Mucosa of stomach (tissue), 1 donor: ENCODE measurements around the gene CNOT2.

Experiments
- H3K27me3 ChIP-seq: one replicate; pipeline ENCODE4 v1.7.0; 2013; ENCODE audit warnings: mild to moderate bottlenecking, low read length; ENCODE audit not compliant: control insufficient read depth, insufficient read depth
- H3K36me3 ChIP-seq: one replicate; pipeline ENCODE4 v1.7.0; 2013; ENCODE audit warnings: low read length; ENCODE audit not compliant: control insufficient read depth, insufficient read depth
- H3K4me1 ChIP-seq: one replicate; pipeline ENCODE4 v1.7.0; 2013; ENCODE audit warnings: mild to moderate bottlenecking, low read length; ENCODE audit not compliant: control insufficient read depth, insufficient read depth
- H3K4me3 ChIP-seq: one replicate; pipeline ENCODE4 v1.7.0; 2013; ENCODE audit warnings: low read length
- H3K9ac ChIP-seq: one replicate; pipeline ENCODE4 v1.7.0; 2013; ENCODE audit warnings: mild to moderate bottlenecking, low read length, moderate library complexity
- H3K9me3 ChIP-seq: one replicate; pipeline ENCODE4 v1.7.0; 2013; ENCODE audit warnings: mild to moderate bottlenecking, low read length, moderate library complexity; ENCODE audit not compliant: control insufficient read depth
- donor health status: Pancreatic carcinoma.

CNOT2 gene

DNA sequence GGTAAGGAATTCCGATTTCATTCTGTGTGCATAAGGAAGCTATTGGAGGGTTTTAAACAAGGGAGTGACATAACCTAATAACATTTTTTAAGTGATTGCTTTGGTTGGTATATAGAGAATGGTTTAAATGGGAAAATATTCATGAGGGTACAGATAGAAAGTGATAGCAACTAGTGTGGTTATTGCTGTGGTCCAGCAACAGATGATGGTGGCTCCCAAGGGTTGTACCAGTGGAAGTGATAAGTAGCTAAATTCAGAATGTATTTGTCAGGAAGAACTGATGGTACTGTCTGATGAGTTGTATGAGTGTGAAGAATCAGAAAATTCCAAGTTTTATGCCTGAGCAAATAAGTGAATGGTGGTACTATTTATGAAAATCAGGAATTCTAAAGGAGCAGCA lies 2.6 kb upstream of the CNOT2 start:
- Histone ChIP-seq H3K9ac (no peak overlapping the region), H3K27me3 (no peaks in the 10 kb centered on the region), H3K9me3 (no peaks in the 10 kb centered on the region), H3K4me3 (no peak overlapping the region), H3K36me3 (no peaks in the 10 kb centered on the region), H3K4me1 (peaks cover 17% of the 10 kb centered on the region)

DNA sequence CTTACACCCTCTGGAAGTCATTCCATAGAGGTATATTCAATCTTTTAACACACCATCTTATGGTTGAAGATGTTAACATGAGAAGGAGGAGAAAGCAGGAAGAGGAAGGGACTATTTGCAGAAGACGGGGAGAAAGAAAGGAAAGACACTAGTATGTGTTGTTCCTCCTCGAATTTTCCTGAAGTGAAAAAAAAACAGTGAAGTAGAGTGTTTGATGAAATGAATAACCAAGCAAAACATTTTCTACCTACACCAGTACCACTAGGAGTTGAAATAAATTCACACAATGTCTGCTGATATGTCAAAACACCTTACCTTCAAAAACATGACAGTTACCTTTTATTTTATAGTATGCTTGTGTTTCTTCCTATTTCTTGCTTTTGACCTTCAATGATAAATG lies 1.4 kb upstream of the CNOT2 start:
- H3K4me3 ChIP-seq, result peak overlapping the region; percentile 89

DNA sequence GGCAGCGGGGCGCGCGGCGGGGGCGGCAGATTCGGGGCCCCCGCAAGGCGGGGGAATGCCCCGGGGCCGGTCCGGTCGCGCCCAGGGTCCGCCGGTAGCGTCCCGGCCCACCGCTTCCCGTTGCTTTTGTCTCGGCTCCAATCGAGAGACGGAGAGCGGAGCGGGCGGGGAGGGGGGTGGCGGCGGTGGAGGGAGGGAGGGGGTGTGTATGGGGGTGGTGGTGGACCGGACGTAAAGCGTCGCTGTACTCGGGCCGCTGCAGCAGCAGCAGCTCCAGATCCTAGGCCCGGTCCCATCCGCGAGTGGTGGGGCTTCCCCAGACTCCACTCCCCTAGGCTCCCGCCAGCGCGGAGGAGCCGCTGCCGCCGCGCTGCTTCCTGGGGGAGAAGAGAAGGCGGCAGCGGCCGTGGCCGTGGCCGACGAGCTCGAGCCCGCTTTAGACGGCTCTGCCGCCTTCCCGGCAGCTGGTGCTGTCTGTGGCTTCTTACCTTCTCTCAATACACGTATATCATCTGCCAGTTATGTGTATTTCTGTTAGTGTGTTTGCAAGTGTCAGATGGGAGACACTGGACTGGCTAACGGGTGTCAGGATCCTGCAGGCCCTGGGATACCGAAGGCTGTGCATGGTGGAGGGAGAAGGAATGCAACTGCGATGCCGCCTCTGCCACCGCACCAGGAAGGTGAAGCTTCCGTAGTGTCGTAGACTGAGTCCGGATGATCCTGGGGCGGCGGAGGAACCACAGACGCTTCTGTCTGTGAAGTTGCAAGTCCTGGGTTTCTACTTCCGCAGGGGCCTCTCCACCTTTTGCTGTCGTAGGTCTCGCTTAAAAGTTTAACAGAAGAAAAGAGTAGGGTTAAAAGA lies 508 bp downstream of the CNOT2 start:
- peaks cover 21% of the 10 kb centered on the region for H3K4me1 ChIP-seq
- peak overlapping the region; percentile 89 for H3K4me3 ChIP-seq
- H3K9ac ChIP-seq, result peak overlapping the region; percentile 85
- no peaks in the 10 kb centered on the region for H3K36me3 ChIP-seq
- H3K9me3 ChIP-seq, result no peaks in the 10 kb centered on the region
- H3K27me3 ChIP-seq, result no peaks in the 10 kb centered on the region

More for the DNA sequence above, 1.4 kb upstream of the CNOT2 start:
- H3K9ac ChIP-seq, result no peak overlapping the region
- H3K36me3 ChIP-seq, result no peaks in the 10 kb centered on the region
- H3K9me3 ChIP-seq, result no peaks in the 10 kb centered on the region
- peaks cover 17% of the 10 kb centered on the region for H3K4me1 ChIP-seq
- H3K27me3 ChIP-seq, result no peaks in the 10 kb centered on the region

DNA sequence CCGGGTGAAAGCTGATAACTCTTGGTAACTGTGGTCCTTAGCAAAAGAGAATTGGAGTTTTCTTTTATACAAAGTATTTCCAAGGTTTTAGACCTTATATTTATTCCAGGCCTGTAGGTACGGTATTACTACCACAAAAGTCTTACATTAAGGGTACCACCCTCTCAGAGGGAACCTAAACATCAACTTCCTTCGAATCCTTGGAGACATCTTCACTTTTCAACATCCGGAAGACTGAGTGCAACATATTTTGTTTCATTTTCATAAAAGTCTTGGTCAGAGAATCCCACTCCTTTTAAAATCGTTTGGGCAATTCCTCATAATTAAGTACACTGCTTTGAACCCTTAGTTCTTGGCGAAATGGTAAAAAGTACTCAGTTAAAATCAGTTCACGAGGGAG lies 1.2 kb downstream of the CNOT2 start:
- peak overlapping the region; percentile 86 for H3K4me3 ChIP-seq
- no peaks in the 10 kb centered on the region for H3K9me3 ChIP-seq
- no peaks in the 10 kb centered on the region for H3K36me3 ChIP-seq
- H3K9ac ChIP-seq, result peak overlapping the region; percentile 85
- H3K27me3 ChIP-seq, result no peaks in the 10 kb centered on the region
- H3K4me1 ChIP-seq, result peaks cover 21% of the 10 kb centered on the region

DNA sequence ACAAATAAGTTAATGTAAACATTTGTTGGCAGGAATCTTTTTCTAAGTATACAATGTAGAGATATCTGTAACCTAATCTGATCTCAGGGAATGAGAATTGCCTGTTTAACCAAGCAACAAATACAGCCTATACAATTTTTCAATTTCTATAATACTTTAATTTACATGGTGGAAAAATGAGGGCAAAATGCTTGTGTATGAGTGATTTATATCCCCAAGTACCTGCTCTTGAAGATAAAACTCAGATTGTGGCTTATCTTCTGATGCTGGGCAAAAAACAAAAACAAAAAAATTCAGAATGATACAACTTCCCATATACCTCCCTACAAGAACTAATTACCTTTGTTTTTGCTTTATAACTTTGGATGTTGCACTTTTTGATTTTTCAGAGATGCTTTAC lies 2.2 kb downstream of the CNOT2 start:
- H3K9ac ChIP-seq, result no peak overlapping the region
- H3K4me1 ChIP-seq, result peaks cover 21% of the 10 kb centered on the region
- no peaks in the 10 kb centered on the region for H3K36me3 ChIP-seq
- no peaks in the 10 kb centered on the region for H3K9me3 ChIP-seq
- no peaks in the 10 kb centered on the region for H3K27me3 ChIP-seq
- no peak overlapping the region for H3K4me3 ChIP-seq

DNA sequence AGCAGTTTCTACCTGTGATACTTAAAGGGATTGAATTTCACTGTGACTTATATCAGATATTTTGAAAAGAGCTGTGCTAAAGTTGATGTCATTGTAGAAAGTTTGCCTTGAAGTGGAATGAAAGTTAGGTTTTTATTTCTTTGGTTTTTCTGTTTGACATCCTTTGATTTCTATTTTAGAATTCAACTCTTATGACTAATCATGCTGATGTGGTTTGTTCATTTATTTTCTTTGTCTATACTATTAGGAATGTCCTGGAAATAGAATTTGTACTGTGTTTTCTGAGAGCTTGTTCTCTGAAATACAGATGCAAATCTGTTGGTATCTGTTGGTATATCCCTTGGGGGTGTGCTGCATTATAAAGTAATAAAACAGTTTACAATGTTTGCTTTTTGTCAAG lies 3.3 kb downstream of the CNOT2 start:
- Histone ChIP-seq H3K27me3 (no peaks in the 10 kb centered on the region), H3K9ac (no peak overlapping the region), H3K36me3 (no peaks in the 10 kb centered on the region), H3K4me1 (peaks cover 21% of the 10 kb centered on the region), H3K9me3 (no peaks in the 10 kb centered on the region), H3K4me3 (no peak overlapping the region)

DNA sequence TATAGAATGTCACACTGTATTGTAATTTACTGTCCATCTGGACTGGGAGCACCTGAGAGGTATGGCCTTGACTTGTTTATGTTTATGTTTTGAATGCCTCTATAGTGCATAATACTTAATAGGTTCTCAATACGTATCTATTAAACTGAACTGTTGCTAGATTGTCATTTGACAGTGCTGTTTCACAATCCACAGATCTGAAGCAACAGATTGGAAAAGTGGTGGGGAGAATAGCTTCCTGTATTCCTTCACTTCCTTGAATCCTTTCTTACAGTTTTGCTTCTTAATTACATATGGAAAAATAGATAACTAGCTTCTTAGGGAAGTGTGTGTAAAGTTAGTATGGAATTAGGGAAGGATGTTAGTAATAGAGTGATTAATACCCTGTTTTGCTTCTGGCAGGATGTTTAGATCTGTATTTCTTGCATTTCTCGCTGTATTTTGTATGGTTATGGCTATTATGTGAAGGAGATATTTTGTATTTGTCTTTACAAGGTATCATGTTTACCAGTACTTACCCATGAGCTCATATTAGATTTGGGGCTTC lies 4.5 kb downstream of the CNOT2 start:
- Histone ChIP-seq H3K27me3 (no peaks in the 10 kb centered on the region), H3K9ac (no peak overlapping the region), H3K9me3 (no peaks in the 10 kb centered on the region), H3K4me3 (no peak overlapping the region), H3K4me1 (peaks cover 16% of the 10 kb centered on the region), H3K36me3 (no peaks in the 10 kb centered on the region)

DNA sequence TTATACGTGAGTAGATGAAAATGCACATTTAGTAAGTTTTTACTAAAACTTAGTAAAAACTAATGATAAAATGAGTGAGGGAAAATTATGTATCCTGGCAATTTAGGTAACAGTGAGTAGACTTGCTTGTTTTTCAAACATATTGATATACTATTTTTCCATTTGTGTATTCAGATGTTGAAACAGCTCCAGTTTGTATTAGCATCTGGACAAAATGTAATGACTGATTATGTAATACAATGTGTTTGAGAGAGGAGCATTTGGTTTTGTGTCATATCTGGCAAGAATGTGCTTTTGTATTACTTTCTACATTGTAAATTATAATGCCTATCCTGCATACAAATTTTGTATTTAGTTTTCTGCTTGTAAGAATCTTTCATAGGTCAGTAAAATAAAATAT lies 5.6 kb downstream of the CNOT2 start:
- H3K36me3 ChIP-seq, result no peaks in the 10 kb centered on the region
- no peaks in the 10 kb centered on the region for H3K27me3 ChIP-seq
- no peak overlapping the region for H3K4me3 ChIP-seq
- peaks cover 16% of the 10 kb centered on the region for H3K4me1 ChIP-seq
- H3K9ac ChIP-seq, result no peak overlapping the region
- H3K9me3 ChIP-seq, result no peaks in the 10 kb centered on the region

DNA sequence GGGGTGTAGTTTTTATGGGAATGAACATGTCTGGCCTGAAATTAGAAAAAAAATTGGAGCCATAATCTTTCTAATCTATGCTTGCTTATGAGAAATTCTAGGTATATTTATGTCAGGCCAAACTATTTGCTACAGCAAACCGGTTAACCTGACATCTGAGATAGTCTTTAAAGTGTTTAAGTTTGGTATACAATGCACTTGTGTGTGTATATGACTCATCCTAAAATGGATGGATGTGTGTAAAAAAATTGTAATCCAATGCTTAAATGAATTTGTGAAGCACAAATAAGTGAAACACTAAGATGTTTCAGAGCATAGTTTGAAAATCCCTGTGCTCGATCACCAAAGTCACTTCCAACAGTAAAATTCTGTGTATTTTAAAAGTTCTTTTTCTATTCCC lies 6.7 kb downstream of the CNOT2 start:
- Histone ChIP-seq H3K9me3 (no peaks in the 10 kb centered on the region), H3K4me1 (peaks cover 10% of the 10 kb centered on the region), H3K4me3 (no peak overlapping the region), H3K9ac (no peak overlapping the region), H3K27me3 (no peaks in the 10 kb centered on the region), H3K36me3 (no peaks in the 10 kb centered on the region)

DNA sequence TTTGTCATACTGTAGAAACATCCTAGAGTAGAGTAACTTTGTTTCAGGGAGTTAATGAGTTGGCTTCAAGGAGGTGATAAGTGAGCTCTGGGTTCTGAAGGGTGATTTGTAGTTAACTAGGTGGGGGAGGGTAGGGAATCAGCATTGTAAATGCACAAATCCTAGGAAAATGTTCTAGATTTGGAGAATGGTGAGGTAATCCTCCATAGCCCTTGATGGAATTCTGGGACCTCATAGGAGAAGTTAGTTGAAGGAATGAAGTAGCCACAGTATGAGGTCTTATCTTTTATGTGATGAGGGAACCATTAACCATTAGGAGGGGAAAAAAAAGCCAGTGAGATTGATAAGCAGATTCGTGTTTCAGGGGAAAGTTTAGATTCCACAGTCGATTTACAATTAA lies 8.0 kb downstream of the CNOT2 start:
- H3K36me3 ChIP-seq, result no peaks in the 10 kb centered on the region
- no peaks in the 10 kb centered on the region for H3K27me3 ChIP-seq
- H3K9ac ChIP-seq, result no peak overlapping the region
- peaks cover 3% of the 10 kb centered on the region for H3K4me1 ChIP-seq
- no peaks in the 10 kb centered on the region for H3K9me3 ChIP-seq
- H3K4me3 ChIP-seq, result no peak overlapping the region

DNA sequence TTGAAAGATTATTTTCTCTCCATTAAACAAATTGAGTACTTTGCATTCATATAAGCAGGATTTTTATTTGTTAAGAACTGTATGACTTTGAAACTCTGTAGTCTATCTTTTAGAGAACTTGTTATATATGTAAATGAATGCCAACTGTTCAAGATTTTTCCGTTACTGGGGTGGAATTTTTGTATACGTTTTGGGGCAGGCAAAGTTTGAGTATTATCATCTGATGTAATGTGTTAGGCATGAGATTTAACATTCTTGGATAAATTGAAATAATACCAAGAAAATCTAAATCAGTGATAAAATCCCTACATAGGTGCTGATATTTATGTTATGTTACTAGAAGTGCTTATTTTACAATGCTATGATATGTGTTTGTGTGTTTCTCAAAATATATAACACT lies 8.4 kb downstream of the CNOT2 start:
- H3K4me1 ChIP-seq, result peaks cover 3% of the 10 kb centered on the region
- H3K9me3 ChIP-seq, result no peaks in the 10 kb centered on the region
- no peaks in the 10 kb centered on the region for H3K27me3 ChIP-seq
- H3K4me3 ChIP-seq, result no peak overlapping the region
- H3K9ac ChIP-seq, result no peak overlapping the region
- H3K36me3 ChIP-seq, result no peaks in the 10 kb centered on the region

DNA sequence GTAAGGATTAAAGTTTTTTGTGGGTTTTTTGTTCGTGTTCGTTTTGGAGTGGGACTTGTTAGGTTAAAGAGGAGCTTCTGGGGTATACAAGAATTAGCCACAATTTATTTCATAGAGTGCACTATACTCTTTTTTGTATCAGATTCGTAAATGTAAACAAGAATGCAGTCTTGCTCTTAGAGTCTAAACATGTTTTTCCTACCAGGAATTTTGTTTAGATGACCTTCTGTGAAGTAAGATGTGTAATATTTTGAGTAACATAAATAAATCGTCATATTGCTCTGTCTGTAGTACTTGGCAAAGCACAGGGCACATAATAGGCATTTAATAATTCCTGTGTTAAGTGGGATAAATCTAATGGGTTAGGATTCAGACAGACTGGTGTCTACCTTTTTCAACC lies 9.6 kb downstream of the CNOT2 start:
- Histone ChIP-seq H3K4me3 (no peak overlapping the region), H3K4me1 (peaks cover 3% of the 10 kb centered on the region), H3K27me3 (no peaks in the 10 kb centered on the region), H3K9ac (no peak overlapping the region), H3K36me3 (no peaks in the 10 kb centered on the region), H3K9me3 (no peaks in the 10 kb centered on the region)
